Left ventricle myocardium superior (tissue), 1 donor: Measurements from ENCODE around the gene PSMB5. TPM values are rescaled to one million over a fixed set of nuclear protein-coding genes. Genes with fewer than 3 reads are reported as not detected.

Source experiments
- ATAC-seq: fragments of 200-7000 bp; cut with Tn5 transposase; one replicate; pipeline ENCODE4 v1.9.1; 2020; ENCODE audit warnings: mild to moderate bottlenecking, moderate library complexity
- DNase-seq: peaks from one replicate; pipeline ENCODE4 v3.0.0-alpha.2; 2020
- intact Hi-C: fragments of 100-400 bp; cut with micrococcal nuclease; formaldehyde crosslinking; loops from one replicate; pipeline ENCODE4 v1.11.0; 2022
- total RNA-seq: library from RNA; stranded (reverse); fragmentation: NEBNext Ultra II Directional; extraction: Animal tissue kit (Norgen Biotek cat#: 25700); gene quantifications from one replicate; pipeline ENCODE4 v1.2.1, GENCODE V29; 2021
- donor health status: DM: no; HTN: yes; CAD: no; lungs with severe emphysema.

PSMB5 gene
- total RNA-seq, 1 donor from 2014 or later, result 111 TPM

- ATAC-seq (no peak), DNase-seq (no peak)
- intact Hi-C loops, result no loop called here
Measured at GRCh38 chr14:23000860-23001259, 33.8 kb downstream of the PSMB5 start.

- DNase-seq (no peak), ATAC-seq (peak; percentile 73)
- intact Hi-C loops, result no loop called here
Measured at GRCh38 chr14:22998329-22999012, 36.2 kb downstream of the PSMB5 start.

- ATAC-seq (peak; percentile 71), DNase-seq (no peak)
- intact Hi-C loops, result no loop called here
Measured at GRCh38 chr14:22997676-22998323, 36.9 kb downstream of the PSMB5 start.

GRCh38 chr14:22996768-22997654 is 37.7 kb downstream of the PSMB5 start:
- ATAC-seq (no peak), DNase-seq (no peak)
- intact Hi-C loops, result no loop called here

- ATAC-seq, result no peak
- DNase-seq, result no peak
- intact Hi-C loops, result no loop called here
Measured at GRCh38 chr14:22995889-22996625, 38.6 kb downstream of the PSMB5 start.

- intact Hi-C loops, result no loop called here
Measured at GRCh38 chr14:22994762-22995275, 39.9 kb downstream of the PSMB5 start.

GRCh38 chr14:22993517-22993916 is 41.2 kb downstream of the PSMB5 start:
- intact Hi-C loops, result no loop called here
- DNase-seq, result no peak
- ATAC-seq, result no peak

More at GRCh38 chr14:22994762-22995275, 39.9 kb downstream of the PSMB5 start:
- DNase-seq (peak; percentile 35), ATAC-seq (peak; percentile 63)

- no peak for ATAC-seq
- no peak for DNase-seq
- intact Hi-C loops, result no loop called here
Measured at GRCh38 chr14:22991852-22992251, 42.8 kb downstream of the PSMB5 start.

GRCh38 chr14:22987291-22987690 is 47.4 kb downstream of the PSMB5 start:
- intact Hi-C loops, result loop anchor here (5.0 kb wide), 1 partner anchor 65 kb away; no protein-coding TSS in a partner anchor
- no peak for ATAC-seq
- no peak for DNase-seq

GRCh38 chr14:22986508-22987054 is 48.1 kb downstream of the PSMB5 start:
- intact Hi-C loops, result loop anchor here (5.0 kb wide), 1 partner anchor 66 kb away; no protein-coding TSS in a partner anchor
- DNase-seq, result peak; percentile 88
- ATAC-seq, result peak; percentile 34

- intact Hi-C loops, result loop anchor here (5.0 kb wide), 1 partner anchor 66 kb away; no protein-coding TSS in a partner anchor
- no peak for ATAC-seq
Measured at GRCh38 chr14:22985894-22986507, 48.7 kb downstream of the PSMB5 start.

GRCh38 chr14:22984959-22985658 is 49.6 kb downstream of the PSMB5 start:
- DNase-seq (no peak), ATAC-seq (no peak)
- intact Hi-C loops, result loop anchor here (5.0 kb wide), 1 partner anchor 67 kb away; no protein-coding TSS in a partner anchor

More at GRCh38 chr14:22985894-22986507, 48.7 kb downstream of the PSMB5 start:
- DNase-seq, result no peak

GRCh38 chr14:22982477-22983245 is 52.0 kb downstream of the PSMB5 start, which contains the start of gene AJUBA:
Gene AJUBA (minus strand): TSS chr14:22982551. CDS start chr14:22982266, 285 bp downstream.
- DNase-seq (peak; percentile 93), ATAC-seq (peak; percentile 84)
- intact Hi-C loops, result no loop called here

- DNase-seq (no peak), ATAC-seq (peak; percentile 1)
- intact Hi-C loops, result no loop called here
Measured at GRCh38 chr14:22981876-22982476, 52.7 kb downstream of the PSMB5 start.

- intact Hi-C loops, result no loop called here
- ATAC-seq (peak; percentile 3), DNase-seq (peak; percentile 48)
Measured at GRCh38 chr14:22981090-22981875, 53.4 kb downstream of the PSMB5 start.
